HEK293T (cell line): Measurements from ENCODE around the gene ACTN4.

ENCODE experiments used
- CTCF ChIA-PET: fragments of 350-600 bp; formaldehyde crosslinking; extraction: SDS; loops from one replicate; lab custom pipeline; 2021; ENCODE audit warnings: antibody characterized with exemption, inconsistent platforms; lab: Yijun Ruan, JAX
- POLR2A ChIA-PET: fragments of 350-600 bp; formaldehyde crosslinking; extraction: SDS; loops from one replicate; lab custom pipeline; 2020; ENCODE audit warnings: antibody characterized with exemption, inconsistent platforms; lab: Yijun Ruan, JAX
- DNase-seq: peaks from one replicate; pipeline ENCODE4 v3.0.0; 2012; ENCODE audit warnings: mixed read lengths; ENCODE audit errors: extremely low spot score
- ARNT ChIP-seq: fragments of 450-650 bp; IDR thresholded peaks from 2 replicates; pipeline ENCODE4 v1.6.1; 2017; ENCODE audit warnings: mild to moderate bottlenecking
- BHLHE40 ChIP-seq: fragments of 450-650 bp; IDR thresholded peaks from 2 replicates; pipeline ENCODE4 v1.6.1; 2016; ENCODE audit warnings: mild to moderate bottlenecking, moderate library complexity, borderline replicate concordance
- CTBP1 ChIP-seq: fragments of 450-650 bp; IDR thresholded peaks from 2 replicates; pipeline ENCODE4 v1.6.1; 2016; ENCODE audit warnings: borderline replicate concordance
- ELF4 ChIP-seq: fragments of 450-650 bp; IDR thresholded peaks from 2 replicates; pipeline ENCODE4 v1.6.1; 2017; ENCODE audit warnings: antibody characterized with exemption
- FOXA1 ChIP-seq: fragments of 450-650 bp; IDR thresholded peaks from 2 replicates; pipeline ENCODE4 v1.6.1; 2016; ENCODE audit warnings: mild to moderate bottlenecking
- FOXK2 ChIP-seq: fragments of 450-650 bp; IDR thresholded peaks from 2 replicates; pipeline ENCODE4 v1.6.1; 2016; ENCODE audit warnings: mild to moderate bottlenecking
- FOXM1 ChIP-seq: fragments of 450-650 bp; IDR thresholded peaks from 2 replicates; pipeline ENCODE4 v1.6.1; 2017; ENCODE audit warnings: mild to moderate bottlenecking, borderline replicate concordance
- HDGF ChIP-seq: fragments of 450-650 bp; IDR thresholded peaks from 2 replicates; pipeline ENCODE4 v1.6.1; 2017; ENCODE audit warnings: antibody characterized with exemption, borderline replicate concordance
- L3MBTL2 ChIP-seq: fragments of 450-650 bp; conservative IDR thresholded peaks from 2 replicates; pipeline ENCODE4 v1.6.1; 2016; ENCODE audit warnings: mild to moderate bottlenecking
- LEF1 ChIP-seq: fragments of 450-650 bp; IDR thresholded peaks from 2 replicates; pipeline ENCODE4 v1.6.1; 2017; ENCODE audit warnings: mild to moderate bottlenecking, borderline replicate concordance
- NFRKB ChIP-seq: fragments of 450-650 bp; IDR thresholded peaks from 2 replicates; pipeline ENCODE4 v1.6.1; 2016; ENCODE audit warnings: mild to moderate bottlenecking, moderate library complexity
- SP1 ChIP-seq: fragments of 450-650 bp; IDR thresholded peaks from 2 replicates; pipeline ENCODE4 v1.6.1; 2017
- SUZ12 ChIP-seq: fragments of 450-650 bp; IDR thresholded peaks from 2 replicates; pipeline ENCODE4 v1.6.1; 2016; ENCODE audit warnings: mild to moderate bottlenecking
- TARDBP ChIP-seq: fragments of 450-650 bp; IDR thresholded peaks from 2 replicates; pipeline ENCODE4 v1.6.1; 2016
- ZNF384 ChIP-seq: fragments of 450-650 bp; IDR thresholded peaks from 2 replicates; pipeline ENCODE4 v1.6.1; 2016
- TF ChIP-seq, protein P1 (sequence below): fragments of 450-650 bp; IDR thresholded peaks from 2 replicates; pipeline ENCODE4 v1.6.1; 2016

ACTN4 gene

DNA sequence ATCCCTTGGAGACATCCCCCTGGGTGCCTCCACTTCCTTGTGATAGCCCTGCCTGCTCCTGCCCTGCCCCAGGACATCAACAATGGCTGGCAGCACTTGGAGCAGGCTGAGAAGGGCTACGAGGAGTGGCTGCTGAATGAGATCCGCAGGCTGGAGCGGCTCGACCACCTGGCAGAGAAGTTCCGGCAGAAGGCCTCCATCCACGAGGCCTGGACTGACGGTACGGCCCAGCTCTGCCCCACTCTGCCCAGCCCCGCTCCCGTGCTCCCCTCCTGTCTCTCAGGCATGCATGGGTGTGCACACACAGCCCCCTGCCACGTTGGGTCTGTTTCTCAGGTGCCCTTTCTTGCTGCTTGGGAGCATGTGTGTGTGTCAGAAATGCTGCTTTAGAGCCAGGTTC lies 70.4 kb downstream of the ACTN4 start:
- CTCF ChIA-PET: no interaction called here
- TF ChIP-seq L3MBTL2 (no peak), ELF4 (no peak), CTBP1 (no peak), SUZ12 (no peak), NFRKB (no peak), ARNT (no peak), FOXA1 (no peak), LEF1 (no peak), ZNF384 (no peak), FOXM1 (no peak), BHLHE40 (no peak), SP1 (no peak), FOXK2 (no peak), HDGF (no peak), TARDBP (no peak)
- TF ChIP-seq, protein P1, sequence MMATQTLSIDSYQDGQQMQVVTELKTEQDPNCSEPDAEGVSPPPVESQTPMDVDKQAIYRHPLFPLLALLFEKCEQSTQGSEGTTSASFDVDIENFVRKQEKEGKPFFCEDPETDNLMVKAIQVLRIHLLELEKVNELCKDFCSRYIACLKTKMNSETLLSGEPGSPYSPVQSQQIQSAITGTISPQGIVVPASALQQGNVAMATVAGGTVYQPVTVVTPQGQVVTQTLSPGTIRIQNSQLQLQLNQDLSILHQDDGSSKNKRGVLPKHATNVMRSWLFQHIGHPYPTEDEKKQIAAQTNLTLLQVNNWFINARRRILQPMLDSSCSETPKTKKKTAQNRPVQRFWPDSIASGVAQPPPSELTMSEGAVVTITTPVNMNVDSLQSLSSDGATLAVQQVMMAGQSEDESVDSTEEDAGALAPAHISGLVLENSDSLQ: no peak
- DNase-seq: no peak
- POLR2A ChIA-PET: no interaction called here

DNA sequence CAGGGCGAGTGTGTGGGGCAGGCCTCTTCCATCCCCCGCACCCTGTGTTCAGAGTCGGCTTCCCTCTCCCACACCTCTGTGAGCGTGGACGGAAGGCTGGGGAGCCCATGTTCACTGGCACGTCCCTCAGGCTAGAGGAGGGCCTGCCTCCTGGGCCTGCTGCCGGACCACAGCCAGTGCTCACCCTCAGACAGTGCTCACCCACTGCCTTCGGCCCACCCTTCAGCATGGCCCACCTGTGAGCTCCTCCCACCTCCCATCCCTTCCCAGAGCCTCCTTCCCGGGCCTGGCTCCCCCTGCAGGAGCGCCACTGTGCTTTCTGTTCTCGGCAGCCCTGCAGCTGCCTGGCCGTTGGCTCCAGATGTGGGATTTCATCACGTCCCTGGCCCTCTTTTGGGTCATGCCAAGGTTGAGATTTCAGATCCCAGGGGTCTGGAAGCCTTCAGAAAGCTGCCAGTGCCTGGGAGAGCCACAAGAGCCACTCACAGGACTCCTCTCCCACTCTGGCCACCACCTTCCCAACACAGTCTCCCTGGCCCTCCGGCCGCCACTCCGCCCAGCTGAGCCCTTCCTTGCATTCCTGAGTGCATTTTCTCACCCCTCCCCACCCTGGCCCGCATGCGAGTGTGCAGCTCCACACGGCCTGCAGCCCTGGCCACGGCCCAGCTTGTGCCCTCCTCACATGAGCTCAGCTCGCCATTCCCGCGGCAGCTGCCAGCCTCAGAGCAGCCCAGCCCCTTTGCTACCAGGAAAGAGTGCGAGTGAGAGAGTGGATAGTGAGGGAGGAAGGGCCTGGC lies 71.5 kb downstream of the ACTN4 start:
- CTCF ChIA-PET: no interaction called here
- DNase-seq: no peak
- POLR2A ChIA-PET: no interaction called here
- TF ChIP-seq, protein P1: no peak
- TF ChIP-seq HDGF (no peak), BHLHE40 (no peak)

DNA sequence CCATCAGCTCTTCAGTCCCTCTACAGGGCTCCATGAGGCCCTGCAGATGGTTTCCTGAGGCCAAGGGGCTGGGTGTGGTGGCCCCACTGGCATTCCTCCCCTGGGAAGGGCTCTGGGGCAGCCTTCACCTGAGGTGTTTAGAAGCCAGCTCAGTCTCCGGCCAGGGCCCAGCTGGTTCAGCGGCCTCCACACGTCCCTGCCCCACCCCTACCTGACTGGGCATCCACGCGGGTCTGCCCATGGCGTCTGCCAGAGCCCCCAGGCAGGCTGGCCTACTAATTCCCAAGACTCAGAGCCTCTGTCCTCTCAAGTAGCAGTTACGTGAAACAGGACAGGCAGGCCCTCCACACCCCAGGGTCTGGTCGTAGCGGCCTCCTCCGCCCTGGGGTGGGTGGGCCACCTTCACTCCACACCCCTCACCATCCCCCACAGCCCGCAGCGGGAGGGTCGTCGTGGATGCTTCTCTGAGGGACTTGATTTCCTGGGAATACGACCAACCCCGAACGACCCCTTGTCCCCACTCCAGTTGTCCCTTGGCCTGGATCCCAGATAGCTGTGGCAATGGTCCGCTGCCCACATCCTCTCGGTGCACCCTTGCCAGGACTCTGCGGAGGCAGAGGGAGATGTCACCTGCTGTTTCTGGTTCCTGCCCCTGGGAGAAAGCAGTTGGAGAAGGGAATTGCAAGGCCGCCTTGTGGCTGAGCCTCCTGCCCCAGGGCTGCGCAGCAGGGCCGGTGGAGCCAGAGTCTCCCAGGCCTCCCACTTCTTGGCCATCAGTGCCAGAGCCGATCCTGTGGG lies 72.5 kb downstream of the ACTN4 start:
- POLR2A ChIA-PET: no interaction called here
- DNase-seq: no peak
- TF ChIP-seq ZNF384 (no peak), NFRKB (no peak), BHLHE40 (no peak), L3MBTL2 (no peak), LEF1 (no peak), SP1 (no peak), FOXM1 (no peak)
- TF ChIP-seq, protein P1: no peak
- CTCF ChIA-PET: no interaction called here

DNA sequence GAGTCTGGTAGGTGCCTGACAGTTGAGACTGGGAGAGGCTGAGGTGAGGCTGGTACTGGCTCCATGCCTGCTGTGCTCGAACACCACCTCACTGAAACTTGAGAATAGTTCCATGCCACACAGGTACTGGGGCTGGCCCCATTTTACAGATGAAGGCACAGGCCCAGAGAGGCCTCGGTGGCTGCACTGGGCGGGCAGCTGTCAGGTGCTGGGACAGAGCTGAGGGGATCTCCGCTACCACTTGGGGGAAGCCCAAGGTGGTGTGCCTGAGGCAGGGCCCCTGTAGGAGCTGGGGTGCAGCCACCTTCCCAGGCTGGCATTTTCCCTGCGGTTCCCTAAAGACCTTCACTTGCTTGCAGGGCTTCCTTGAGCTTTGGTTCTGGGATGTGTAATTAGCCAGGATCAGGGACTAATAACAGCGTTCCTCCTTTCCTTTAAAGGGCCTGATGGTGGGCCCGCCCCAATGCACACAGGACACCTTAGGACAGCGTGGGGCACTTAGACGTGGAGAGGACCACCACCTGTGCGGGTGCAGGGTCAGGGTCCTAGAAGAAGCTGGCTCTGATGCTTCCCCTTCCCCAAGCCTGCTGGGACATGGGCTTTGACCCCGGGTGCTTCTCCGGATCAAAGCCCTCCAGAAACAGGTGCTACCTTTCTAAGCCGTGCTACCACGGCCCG lies 73.2 kb downstream of the ACTN4 start:
- no peak for DNase-seq
- no peak for TF ChIP-seq L3MBTL2
- TF ChIP-seq SP1: no peak
- TF ChIP-seq FOXK2: no peak
- TF ChIP-seq, protein P1: no peak
- TF ChIP-seq HDGF: no peak
- TF ChIP-seq CTBP1: no peak
- TF ChIP-seq FOXA1: no peak
- no peak for TF ChIP-seq FOXM1
- no peak for TF ChIP-seq BHLHE40
- no peak for TF ChIP-seq ARNT
- no peak for TF ChIP-seq NFRKB
- TF ChIP-seq TARDBP: no peak
- TF ChIP-seq LEF1: no peak
- TF ChIP-seq ZNF384: no peak
- no peak for TF ChIP-seq ELF4
- POLR2A ChIA-PET: no interaction called here
- CTCF ChIA-PET: no interaction called here

DNA sequence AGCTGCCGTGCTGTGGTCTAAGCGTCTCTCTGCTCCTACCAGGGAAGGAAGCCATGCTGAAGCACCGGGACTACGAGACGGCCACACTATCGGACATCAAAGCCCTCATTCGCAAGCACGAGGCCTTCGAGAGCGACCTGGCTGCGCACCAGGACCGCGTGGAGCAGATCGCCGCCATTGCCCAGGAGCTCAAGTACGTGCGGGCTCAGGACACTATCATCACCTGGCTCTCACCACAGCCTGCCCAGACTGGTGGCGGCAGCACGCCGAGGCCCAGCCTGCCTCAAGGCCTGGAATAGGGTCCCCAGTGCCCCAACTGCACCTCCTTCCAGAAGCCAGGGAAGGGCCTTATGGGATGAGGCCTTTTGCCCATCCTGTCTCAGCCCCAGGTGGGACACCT lies 74.0 kb downstream of the ACTN4 start:
- no peak for TF ChIP-seq TARDBP
- no peak for TF ChIP-seq ARNT
- TF ChIP-seq HDGF: no peak
- no peak for TF ChIP-seq LEF1
- no peak for TF ChIP-seq FOXK2
- DNase-seq: no peak
- ChIA-PET CTCF (no interaction called here), POLR2A (no interaction called here)
